ENCODE data around the gene P2RX4. TPM values are rescaled to one million over a fixed set of nuclear protein-coding genes. Genes with fewer than 3 reads are reported as not detected.

Gene P2RX4
- total and polyA plus RNA-seq, 2 donors (not counting 1 experiment from before 2014, with no cell fraction given), result 30.4 to 31.9 TPM

GRCh38 chr12:121189619-121190155, 20.2 kb upstream of the P2RX4 start:
- no peak overlapping the region for H3K4me2 ChIP-seq (replicated peaks; ENCODE audit: low read depth, low read length, poor library complexity, severe bottlenecking)
- WGBS (ENCODE audit: insufficient coverage), result 86% methylated on average over 8 of the region's 9 CpGs
- POLR2A ChIA-PET, result no interaction called here

More at GRCh38 chr12:121189619-121190155, 20.2 kb upstream of the P2RX4 start:
- Mint-ChIP-seq H3K4me3 (no peak overlapping the region), H3K4me1 (peaks cover 18% of the 10 kb centered on the region), H3K27ac (no peak overlapping the region), H3K27me3 (no peaks in the 10 kb centered on the region), H3K9me3 (ENCODE audit: insufficient read depth) (peaks cover 3% of the 10 kb centered on the region)
- Histone ChIP-seq H4K20me1 (ENCODE audit: control insufficient read depth, insufficient read depth, low read length, poor library complexity, severe bottlenecking) (no peaks in the 10 kb centered on the region), H3K79me2 (ENCODE audit: control insufficient read depth, insufficient read depth, low read length) (no peaks in the 10 kb centered on the region), H3K9ac (ENCODE audit: low read length) (no peak overlapping the region), H2AFZ (ENCODE audit: insufficient read depth, low read depth, low read length, poor library complexity, severe bottlenecking) (no peak overlapping the region), H3K4me1 (ENCODE audit: control insufficient read depth in 2 of 2, insufficient read depth in 2 of 2, low read length in 2 of 2) (peaks cover 7 to 14% of the 10 kb centered on the region in 2 donors), H3K4me3 (ENCODE audit: control extremely low read depth in 1 of 5, extremely low read depth in 1 of 5, insufficient read depth in 1 of 5, low read depth in 2 of 5, low read length in 4 of 5) (no peak overlapping the region), H3K9me3 (ENCODE audit: control extremely low read depth in 1 of 3, control insufficient read depth in 2 of 3, insufficient read depth in 1 of 3, low read length in 2 of 3) (no peaks in the 10 kb centered on the region), H3K27me3 (replicated peaks in 1 of 4; ENCODE audit: control extremely low read depth in 1 of 4, control insufficient read depth in 3 of 4, insufficient read depth in 4 of 4, low read length in 3 of 4) (no peaks in the 10 kb centered on the region), H3K36me3 (replicated peaks in 1 of 2; ENCODE audit: control extremely low read depth in 1 of 2, control insufficient read depth in 1 of 2, extremely low read depth in 1 of 2, insufficient read depth in 2 of 2, low read length in 1 of 2) (no peaks in the 10 kb centered on the region), H3K27ac (ENCODE audit: low read length in 2 of 2) (no peak overlapping the region)
- no peak for TF ChIP-seq EZH2 (IDR thresholded peaks at IDR 0.05; ENCODE audit: borderline replicate concordance, insufficient read depth, low read depth, low read length, poor library complexity, severe bottlenecking)
- no peak for TF ChIP-seq CTCF (IDR thresholded peaks at IDR 0.05)
- CTCF ChIA-PET, result interaction anchor here (0.6 kb wide), 1 partner anchor 790 kb away, joined by 3 read pairs; no protein-coding TSS in a partner anchor
- DNase-seq (no peak), ATAC-seq (ENCODE audit: low read depth) (no peak)
- intact Hi-C loops (cut with micrococcal nuclease), result no loop called here

Data from B cell (primary cell).